Upper lobe of right lung (tissue), 1 donor: ENCODE measurements around the gene ALDH1A3. TPM values are rescaled to one million over a fixed set of nuclear protein-coding genes. Genes with fewer than 3 reads are reported as not detected.

Experiments
- ATAC-seq: fragments of 200-7000 bp; cut with Tn5 transposase; one replicate; pipeline ENCODE4 v1.9.1; 2020; ENCODE audit warnings: mild to moderate bottlenecking, moderate library complexity
- DNase-seq: peaks from one replicate; pipeline ENCODE4 v3.0.0-alpha.2; 2020
- H3K27ac ChIP-seq: fragments of 200-600 bp; one replicate; pipeline ENCODE4 v1.8.0; 2022
- H3K27me3 ChIP-seq: fragments of 200-600 bp; one replicate; pipeline ENCODE4 v1.8.0; 2022; ENCODE audit warnings: mild to moderate bottlenecking
- H3K36me3 ChIP-seq: fragments of 200-600 bp; one replicate; pipeline ENCODE4 v1.8.0; 2022
- H3K4me1 ChIP-seq: fragments of 200-600 bp; one replicate; pipeline ENCODE4 v1.8.0; 2022
- H3K4me3 ChIP-seq: fragments of 200-600 bp; one replicate; pipeline ENCODE4 v1.8.0; 2022; ENCODE audit warnings: mild to moderate bottlenecking
- H3K9me3 ChIP-seq: fragments of 200-600 bp; one replicate; pipeline ENCODE4 v1.8.0; 2022
- intact Hi-C: fragments of 100-400 bp; cut with DNase I; formaldehyde crosslinking; loops from one replicate; pipeline ENCODE4 v1.11.0; 2022
- total RNA-seq: library from RNA; stranded (reverse); fragmentation: NEBNext Ultra II Directional; extraction: Animal tissue kit (Norgen Biotek cat#: 25700); gene quantifications from one replicate; pipeline ENCODE4 v1.2.1, GENCODE V29; 2021
- TF ChIP-seq, protein P1 (sequence below): fragments of 200-600 bp; IDR thresholded peaks from one replicate; pipeline ENCODE4 v1.8.0; 2022; ENCODE audit warnings: antibody characterized with exemption
- donor health status: DM: no; HTN: yes; CAD: no; lungs with severe emphysema.

Gene ALDH1A3
- total RNA-seq, 1 donor from 2014 or later, result 9.9 TPM

DNA sequence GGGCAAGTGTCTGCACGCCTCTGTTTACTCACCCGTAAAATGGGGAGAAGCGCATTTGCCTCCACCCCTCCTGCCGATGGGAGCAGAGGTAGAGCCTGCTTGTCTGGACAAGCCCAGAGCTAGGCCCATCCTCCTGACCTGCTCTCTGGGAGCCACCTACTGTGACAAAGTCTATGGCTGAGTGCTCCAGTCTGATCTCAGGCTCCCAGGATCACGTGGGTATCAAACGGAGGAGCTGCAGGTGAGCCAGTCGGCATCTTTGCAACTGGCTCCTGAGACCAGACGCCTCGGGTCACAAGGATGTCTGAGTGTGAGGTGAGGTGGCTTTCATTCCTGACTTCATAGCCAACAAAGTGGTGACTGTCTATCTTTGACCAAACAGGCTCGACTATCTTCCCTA lies 2.1 kb upstream of the ALDH1A3 start:
- intact Hi-C loops, result loop anchor here (10.0 kb wide), 1 partner anchor 243 kb away; no protein-coding TSS in a partner anchor
- H3K27me3 ChIP-seq, result peaks cover 39% of the 10 kb centered on the region
- no peak for ATAC-seq
- no peak overlapping the region for H3K27ac ChIP-seq
- no peaks in the 10 kb centered on the region for H3K9me3 ChIP-seq
- H3K4me3 ChIP-seq, result no peak overlapping the region
- TF ChIP-seq, protein P1, sequence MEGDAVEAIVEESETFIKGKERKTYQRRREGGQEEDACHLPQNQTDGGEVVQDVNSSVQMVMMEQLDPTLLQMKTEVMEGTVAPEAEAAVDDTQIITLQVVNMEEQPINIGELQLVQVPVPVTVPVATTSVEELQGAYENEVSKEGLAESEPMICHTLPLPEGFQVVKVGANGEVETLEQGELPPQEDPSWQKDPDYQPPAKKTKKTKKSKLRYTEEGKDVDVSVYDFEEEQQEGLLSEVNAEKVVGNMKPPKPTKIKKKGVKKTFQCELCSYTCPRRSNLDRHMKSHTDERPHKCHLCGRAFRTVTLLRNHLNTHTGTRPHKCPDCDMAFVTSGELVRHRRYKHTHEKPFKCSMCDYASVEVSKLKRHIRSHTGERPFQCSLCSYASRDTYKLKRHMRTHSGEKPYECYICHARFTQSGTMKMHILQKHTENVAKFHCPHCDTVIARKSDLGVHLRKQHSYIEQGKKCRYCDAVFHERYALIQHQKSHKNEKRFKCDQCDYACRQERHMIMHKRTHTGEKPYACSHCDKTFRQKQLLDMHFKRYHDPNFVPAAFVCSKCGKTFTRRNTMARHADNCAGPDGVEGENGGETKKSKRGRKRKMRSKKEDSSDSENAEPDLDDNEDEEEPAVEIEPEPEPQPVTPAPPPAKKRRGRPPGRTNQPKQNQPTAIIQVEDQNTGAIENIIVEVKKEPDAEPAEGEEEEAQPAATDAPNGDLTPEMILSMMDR, result no peak
- no peaks in the 10 kb centered on the region for H3K4me1 ChIP-seq
- DNase-seq, result no peak
- no peaks in the 10 kb centered on the region for H3K36me3 ChIP-seq

DNA sequence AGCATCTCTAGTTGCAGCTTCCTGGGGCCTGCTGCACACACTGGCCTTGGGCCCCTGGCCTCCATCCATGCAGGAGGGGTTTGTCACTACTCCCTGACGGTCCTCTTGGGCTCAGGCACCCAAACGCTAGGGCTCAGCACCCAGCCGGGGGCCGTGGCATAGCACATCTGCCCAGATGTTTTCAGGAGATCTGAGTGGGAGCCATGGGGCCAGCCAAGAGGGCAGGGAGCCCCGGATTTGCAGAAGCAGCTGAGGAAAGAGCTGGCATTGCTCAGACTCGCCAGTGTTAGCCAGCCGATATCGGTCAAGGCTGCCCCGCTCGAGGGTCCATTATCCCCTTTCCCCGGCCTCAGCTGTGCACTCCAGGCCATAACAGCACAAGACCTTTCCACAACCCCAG lies 1.5 kb upstream of the ALDH1A3 start:
- H3K9me3 ChIP-seq, result no peaks in the 10 kb centered on the region
- no peak overlapping the region for H3K4me3 ChIP-seq
- ATAC-seq, result no peak
- H3K4me1 ChIP-seq, result no peaks in the 10 kb centered on the region
- H3K27ac ChIP-seq, result no peak overlapping the region
- no peaks in the 10 kb centered on the region for H3K36me3 ChIP-seq
- peaks cover 41% of the 10 kb centered on the region for H3K27me3 ChIP-seq
- TF ChIP-seq, protein P1, result no peak
- no peak for DNase-seq
- intact Hi-C loops, result loop anchor here (10.0 kb wide), 1 partner anchor 243 kb away; no protein-coding TSS in a partner anchor

DNA sequence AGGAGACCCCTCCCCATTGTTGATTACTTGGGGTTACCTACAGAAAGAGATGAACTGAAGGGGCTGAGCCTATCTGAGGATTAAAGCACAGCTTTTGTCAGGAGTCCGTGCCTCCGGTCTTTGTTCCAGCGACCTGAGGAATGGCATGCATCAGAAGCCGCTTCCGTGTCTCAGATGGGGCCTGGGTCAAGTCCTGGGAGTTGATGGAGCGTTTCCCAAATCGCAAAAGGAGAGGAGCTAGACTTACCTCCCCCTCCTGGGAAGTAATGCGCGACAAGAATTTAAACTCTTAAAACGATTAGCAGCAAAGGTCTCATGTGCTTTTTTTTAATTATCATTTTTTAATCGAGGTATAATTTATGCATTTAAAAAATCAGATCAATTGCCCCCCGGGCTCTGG lies 983 bp upstream of the ALDH1A3 start:
- H3K36me3 ChIP-seq, result no peaks in the 10 kb centered on the region
- TF ChIP-seq, protein P1, result no peak
- ATAC-seq (no peak), DNase-seq (no peak)
- H3K27me3 ChIP-seq, result peaks cover 42% of the 10 kb centered on the region
- H3K27ac ChIP-seq, result no peak overlapping the region
- H3K4me3 ChIP-seq, result peak overlapping the region; percentile 45
- no peaks in the 10 kb centered on the region for H3K4me1 ChIP-seq
- H3K9me3 ChIP-seq, result no peaks in the 10 kb centered on the region
- intact Hi-C loops, result loop anchor here (10.0 kb wide), 1 partner anchor 244 kb away; no protein-coding TSS in a partner anchor

DNA sequence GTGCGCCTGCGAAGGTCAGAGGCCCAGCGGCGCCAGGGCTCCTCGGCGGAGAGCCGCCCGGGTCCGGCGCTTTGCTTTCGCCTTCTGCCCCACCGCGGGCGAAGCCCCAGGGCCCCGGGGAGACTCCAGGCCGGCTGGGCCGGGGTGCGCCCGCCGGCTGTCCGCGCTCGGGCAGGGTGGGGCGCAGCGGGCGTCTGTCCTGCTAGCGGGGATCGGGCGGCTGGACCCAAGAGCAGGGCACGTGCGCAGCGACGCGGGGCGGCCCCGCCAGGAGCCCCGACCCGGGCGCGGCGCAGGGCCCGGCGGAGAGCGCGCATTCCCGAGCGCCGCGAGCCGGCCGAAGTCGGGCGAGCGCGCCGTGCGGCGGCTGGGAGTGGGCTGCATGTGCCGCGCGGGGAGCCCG lies 569 bp upstream of the ALDH1A3 start:
- peak; percentile 26 for ATAC-seq
- peaks cover 46% of the 10 kb centered on the region for H3K27me3 ChIP-seq
- H3K36me3 ChIP-seq, result no peaks in the 10 kb centered on the region
- H3K27ac ChIP-seq, result no peak overlapping the region
- no peak for DNase-seq
- TF ChIP-seq, protein P1, result no peak
- intact Hi-C loops, result loop anchor here (10.0 kb wide), 1 partner anchor 244 kb away; no protein-coding TSS in a partner anchor
- H3K4me3 ChIP-seq, result peak overlapping the region; percentile 45
- no peaks in the 10 kb centered on the region for H3K9me3 ChIP-seq
- H3K4me1 ChIP-seq, result no peaks in the 10 kb centered on the region

DNA sequence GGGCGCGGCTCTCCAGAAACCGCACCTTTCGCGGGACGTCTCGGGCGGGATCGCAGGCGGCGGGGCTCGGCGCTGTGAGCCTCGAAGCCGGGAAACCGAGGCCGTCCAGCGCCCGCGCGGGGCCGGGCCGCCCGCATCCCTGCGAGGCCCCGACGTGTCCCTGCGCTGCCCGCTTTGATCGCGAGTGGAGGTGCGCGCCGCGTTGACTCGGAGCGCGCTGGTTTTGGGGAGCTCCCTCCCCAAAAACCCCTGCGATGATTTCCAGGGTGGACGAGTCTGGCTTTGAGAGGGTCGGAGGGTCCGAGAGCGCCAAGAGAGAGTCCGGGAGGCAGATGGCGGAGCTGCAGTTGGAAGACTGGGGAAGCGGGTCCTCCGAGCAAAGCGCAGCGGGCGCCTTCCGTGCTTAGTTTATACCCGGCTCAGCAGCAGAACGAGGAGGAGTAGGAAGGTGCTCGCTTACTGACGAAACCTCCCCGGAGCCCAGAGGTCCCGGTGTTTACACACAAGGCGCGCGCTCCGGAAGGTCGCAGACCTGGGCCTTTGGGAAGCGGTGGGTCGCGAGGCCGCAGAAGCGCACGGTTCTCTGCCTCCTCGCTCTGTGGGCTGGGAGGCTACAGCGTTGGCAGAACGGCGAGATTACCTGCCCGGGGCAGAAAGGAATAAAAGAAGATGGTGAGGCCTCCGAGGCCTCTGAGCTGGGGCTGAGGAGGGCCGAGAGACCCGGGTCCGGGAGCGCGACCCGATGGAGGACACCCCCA lies 687 bp downstream of the ALDH1A3 start:
- TF ChIP-seq, protein P1, result no peak
- peak; percentile 5 for ATAC-seq
- no peaks in the 10 kb centered on the region for H3K36me3 ChIP-seq
- no peaks in the 10 kb centered on the region for H3K9me3 ChIP-seq
- no peaks in the 10 kb centered on the region for H3K4me1 ChIP-seq
- no peak overlapping the region for H3K27ac ChIP-seq
- DNase-seq, result no peak
- peak overlapping the region; percentile 45 for H3K4me3 ChIP-seq
- peaks cover 54% of the 10 kb centered on the region for H3K27me3 ChIP-seq
- intact Hi-C loops, result no loop called here
